ENCODE results near the gene TUB.

The TUB gene

GRCh38 chr11:8080674-8081590 lies at the start of gene TUB:
TUB (plus strand) TSS chr11:8081211; CDS start chr11:8081511, 300 bp downstream.
- DNase-seq (ENCODE audit: low read depth in 2 of 2) = no peak

GRCh38 chr11:8031248-8032115 lies 49.5 kb upstream of the TUB start:
- no peak for DNase-seq (ENCODE audit: low read depth in 2 of 2)

GRCh38 chr11:8032122-8032521 lies 48.9 kb upstream of the TUB start:
- DNase-seq (ENCODE audit: low read depth in 2 of 2) = no peak

GRCh38 chr11:8032576-8033304 lies 48.3 kb upstream of the TUB start:
- no peak for DNase-seq (ENCODE audit: low read depth in 2 of 2)

GRCh38 chr11:8033305-8034105 lies 47.5 kb upstream of the TUB start:
- DNase-seq (ENCODE audit: low read depth in 2 of 2) = peak in 1 of 2 donors; percentile 26

- DNase-seq (ENCODE audit: low read depth in 2 of 2) = no peak
Measured at GRCh38 chr11:8034106-8034585, 46.9 kb upstream of the TUB start.

GRCh38 chr11:8034604-8035190 lies 46.3 kb upstream of the TUB start:
- DNase-seq (ENCODE audit: low read depth in 2 of 2) = no peak

- no peak for DNase-seq (ENCODE audit: low read depth in 2 of 2)
Measured at GRCh38 chr11:8035200-8035855, 45.7 kb upstream of the TUB start.

- DNase-seq (ENCODE audit: low read depth in 2 of 2) = no peak
Measured at GRCh38 chr11:8036002-8036802, 44.8 kb upstream of the TUB start.

GRCh38 chr11:8036986-8037385 lies 44.0 kb upstream of the TUB start:
- no peak for DNase-seq (ENCODE audit: low read depth in 2 of 2)

GRCh38 chr11:8038393-8038792 lies 42.6 kb upstream of the TUB start:
- DNase-seq (ENCODE audit: low read depth in 2 of 2) = no peak

- DNase-seq (ENCODE audit: low read depth in 2 of 2) = no peak
Measured at GRCh38 chr11:8038811-8039529, 42.0 kb upstream of the TUB start.

GRCh38 chr11:8039530-8040260 lies 41.3 kb upstream of the TUB start:
- no peak for DNase-seq (ENCODE audit: low read depth in 2 of 2)

GRCh38 chr11:8040261-8040920 lies 40.6 kb upstream of the TUB start:
- no peak for DNase-seq (ENCODE audit: low read depth in 2 of 2)

- DNase-seq (ENCODE audit: low read depth in 2 of 2) = no peak
Measured at GRCh38 chr11:8040921-8041285, 40.1 kb upstream of the TUB start.

GRCh38 chr11:8041576-8041975 lies 39.4 kb upstream of the TUB start:
- no peak for DNase-seq (ENCODE audit: low read depth in 2 of 2)

- DNase-seq (ENCODE audit: low read depth in 2 of 2) = no peak
Measured at GRCh38 chr11:8043756-8044155, 37.3 kb upstream of the TUB start.

All from stimulated activated CD4-positive, alpha-beta T cell treated with anti-CD3 and anti-CD28 coated beads, Interleukin-1b, Interleukin-23, amount 100 ng/mL, for 1 hour (primary cell).